Activated B cell treated with CpG ODN at 0.5 μM for 24 hours (primary cell): ENCODE measurements around the gene GALK1. TPM values are rescaled to one million over a fixed set of nuclear protein-coding genes. Genes with fewer than 3 reads are reported as not detected.

Source experiments
- ATAC-seq: fragments of 200-7000 bp; cut with Tn5 transposase; one replicate; pipeline ENCODE4 v1.10.0; 2021; ENCODE audit warnings: low read depth, mild to moderate bottlenecking, moderate library complexity
- CTCF ChIA-PET: fragments of 350-600 bp; sonication (Branson Sonifier 250); formaldehyde crosslinking; loops from one replicate; lab custom pipeline; 2021; ENCODE audit warnings: antibody characterized with exemption; lab: Charles Lee
- POLR2A ChIA-PET: fragments of 350-600 bp; sonication (Branson Sonifier 250); formaldehyde crosslinking; loops from one replicate; lab custom pipeline; 2021; ENCODE audit warnings: antibody characterized with exemption; lab: Charles Lee
- DNase-seq: peaks from one replicate; pipeline ENCODE4 v3.0.0; 2022
- H3K27ac Mint-ChIP-seq: one replicate; pipeline ENCODE4 v1.8.0; 2020; ENCODE audit warnings: mixed read lengths
- H3K27me3 Mint-ChIP-seq: one replicate; pipeline ENCODE4 v1.8.0; 2021; ENCODE audit warnings: mixed read lengths
- H3K36me3 Mint-ChIP-seq: one replicate; pipeline ENCODE4 v1.8.0; 2021; ENCODE audit warnings: low read depth, mixed read lengths
- H3K4me1 Mint-ChIP-seq: one replicate; pipeline ENCODE4 v1.8.0; 2021; ENCODE audit warnings: mixed read lengths
- H3K4me3 Mint-ChIP-seq: one replicate; pipeline ENCODE4 v1.8.0; 2020; ENCODE audit warnings: mild to moderate bottlenecking, mixed read lengths
- H3K9me3 Mint-ChIP-seq: one replicate; pipeline ENCODE4 v1.8.0; 2020; ENCODE audit warnings: mixed read lengths
- CTCF ChIP-seq: fragments of 200-600 bp; IDR thresholded peaks from one replicate; pipeline ENCODE4 v1.8.0; 2022; ENCODE audit warnings: antibody characterized with exemption, mild to moderate bottlenecking
- intact Hi-C: fragments of 100-400 bp; cut with micrococcal nuclease; formaldehyde crosslinking; loops from one replicate; pipeline ENCODE4 v1.15.1; 2024
- total RNA-seq: library from RNA; stranded (reverse); gene quantifications from 2 replicates; pipeline ENCODE4 v1.2.3, GENCODE V29; 2022

The GALK1 gene
- total RNA-seq, 1 donor from 2014 or later = 14.9 TPM

GRCh38 chr17:75757086-75757681, 7.8 kb downstream of the GALK1 start:
- DNase-seq = no peak
- Mint-ChIP-seq H3K4me3 (no peak overlapping the region), H3K27ac (no peak overlapping the region), H3K36me3 (peaks cover 4% of the 10 kb centered on the region), H3K27me3 (no peaks in the 10 kb centered on the region), H3K9me3 (no peaks in the 10 kb centered on the region), H3K4me1 (peaks cover 9% of the 10 kb centered on the region)
- CTCF ChIA-PET = no interaction called here
- POLR2A ChIA-PET = no interaction called here
- TF ChIP-seq CTCF = no peak
- intact Hi-C loops = no loop called here
- ATAC-seq = no peak

GRCh38 chr17:75756451-75757085, 8.4 kb downstream of the GALK1 start:
- ATAC-seq (no peak), DNase-seq (no peak)
- Mint-ChIP-seq H3K4me3 (no peak overlapping the region), H3K4me1 (peaks cover 9% of the 10 kb centered on the region), H3K36me3 (peaks cover 4% of the 10 kb centered on the region), H3K27ac (no peak overlapping the region), H3K9me3 (no peaks in the 10 kb centered on the region), H3K27me3 (no peaks in the 10 kb centered on the region)
- CTCF ChIA-PET = interaction anchor here (1.6 kb wide), 1 partner anchor 9 kb away, joined by 4 read pairs; the partner anchor contains the start of gene GALK1
- POLR2A ChIA-PET = interaction anchor here (4.3 kb wide), 1 partner anchor 21 kb away, joined by 48 read pairs; a partner anchor contains a TSS
- intact Hi-C loops = no loop called here
- no peak for TF ChIP-seq CTCF

GRCh38 chr17:75755990-75756389, 9.0 kb downstream of the GALK1 start:
- Mint-ChIP-seq H3K27ac (no peak overlapping the region), H3K4me1 (peaks cover 9% of the 10 kb centered on the region), H3K27me3 (no peaks in the 10 kb centered on the region), H3K9me3 (no peaks in the 10 kb centered on the region), H3K4me3 (no peak overlapping the region), H3K36me3 (peaks cover 4% of the 10 kb centered on the region)
- no peak for TF ChIP-seq CTCF
- CTCF ChIA-PET = interaction anchor here (1.6 kb wide), 1 partner anchor 9 kb away, joined by 4 read pairs; the partner anchor contains the start of gene GALK1
- POLR2A ChIA-PET = interaction anchor here (3.8 to 4.3 kb wide), 2 partner anchors 9 to 22 kb away, joined by 30 to 48 read pairs; partner anchors contain the start of gene GALK1
- intact Hi-C loops = no loop called here
- ATAC-seq = no peak
- no peak for DNase-seq

GRCh38 chr17:75755205-75755901, 9.6 kb downstream of the GALK1 start:
- CTCF ChIA-PET = interaction anchor here (1.6 to 10.9 kb wide), 2 partner anchors 10 to 122 kb away, joined by 4 to 346 read pairs; partner anchors contain the start of genes GALK1 and SMIM5
- no peak overlapping the region for H3K4me3 Mint-ChIP-seq

More at GRCh38 chr17:75755205-75755901, 9.6 kb downstream of the GALK1 start:
- ATAC-seq = no peak
- H3K4me1 Mint-ChIP-seq = peaks cover 9% of the 10 kb centered on the region
- H3K36me3 Mint-ChIP-seq = peaks cover 4% of the 10 kb centered on the region
- DNase-seq = no peak
- intact Hi-C loops = no loop called here
- POLR2A ChIA-PET = interaction anchor here (3.8 to 4.3 kb wide), 2 partner anchors 9 to 23 kb away, joined by 30 to 48 read pairs; partner anchors contain the start of gene GALK1
- no peaks in the 10 kb centered on the region for H3K9me3 Mint-ChIP-seq
- TF ChIP-seq CTCF = no peak
- H3K27ac Mint-ChIP-seq = no peak overlapping the region
- no peaks in the 10 kb centered on the region for H3K27me3 Mint-ChIP-seq
